Transverse colon (tissue), 4 donors: ENCODE measurements around the gene GPR176.

Source experiments
- POLR2AphosphoS5 ChIP-seq, 3 donors: sonication (generic); formaldehyde crosslinking; IDR thresholded peaks; one replicate each; pipeline ENCODE4 v1.6.1; 2016; ENCODE audit warnings: antibody characterized with exemption in 3 of 3
- TF ChIP-seq, protein P1 (sequence below), 5 experiments: fragments of 200-600 bp in 3 of 5; fragments of 450-650 bp in 2 of 5; sonication (generic) in 3 of 5; IDR thresholded peaks; 1 replicate in 2 of 5; 2 replicates in 3 of 5; pipeline ENCODE4 v1.5.1; 2016 to 2017; ENCODE audit warnings: antibody characterized with exemption in 5 of 5, inconsistent platforms in 3 of 5, mild to moderate bottlenecking in 2 of 5, moderate library complexity in 1 of 5

DNA sequence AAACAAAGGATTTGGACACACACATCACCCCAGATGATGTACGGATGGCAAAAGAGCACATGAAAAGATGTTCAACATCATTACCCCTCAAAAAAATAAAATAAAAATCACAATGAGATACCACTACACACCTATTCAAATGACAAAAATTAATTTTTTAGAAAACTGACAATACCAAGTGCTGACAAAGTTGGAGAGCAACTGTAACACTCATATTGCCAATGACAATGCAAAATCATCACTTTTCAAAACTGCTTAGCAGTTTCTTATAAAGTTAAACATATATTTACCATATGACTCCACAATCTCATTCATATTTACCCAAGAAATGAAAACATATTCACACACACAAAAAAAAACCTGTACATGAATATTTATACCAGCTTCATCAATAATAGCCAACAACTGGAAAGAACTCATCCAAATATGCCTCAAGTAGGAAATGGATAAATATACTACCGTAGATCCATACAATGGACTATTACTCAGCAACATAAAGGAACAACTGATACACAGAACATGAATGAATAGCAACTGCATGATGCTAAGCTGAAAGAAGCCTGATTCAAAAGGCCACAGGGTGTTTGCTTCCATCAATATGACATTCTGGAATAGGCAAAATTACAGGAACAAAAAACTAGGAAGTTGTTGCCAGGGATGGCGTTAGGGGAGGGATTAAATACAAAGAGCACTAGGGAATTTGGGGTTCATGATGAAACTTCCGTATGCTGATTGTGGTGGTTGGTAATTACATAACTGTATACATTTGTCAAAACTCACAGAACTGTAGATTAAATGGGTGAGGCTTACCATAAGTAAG, 138.7 kb downstream of the GPR176 start:
- no peak for TF ChIP-seq POLR2AphosphoS5 (IDR thresholded peaks at IDR 0.05)
- TF ChIP-seq, protein P1, sequence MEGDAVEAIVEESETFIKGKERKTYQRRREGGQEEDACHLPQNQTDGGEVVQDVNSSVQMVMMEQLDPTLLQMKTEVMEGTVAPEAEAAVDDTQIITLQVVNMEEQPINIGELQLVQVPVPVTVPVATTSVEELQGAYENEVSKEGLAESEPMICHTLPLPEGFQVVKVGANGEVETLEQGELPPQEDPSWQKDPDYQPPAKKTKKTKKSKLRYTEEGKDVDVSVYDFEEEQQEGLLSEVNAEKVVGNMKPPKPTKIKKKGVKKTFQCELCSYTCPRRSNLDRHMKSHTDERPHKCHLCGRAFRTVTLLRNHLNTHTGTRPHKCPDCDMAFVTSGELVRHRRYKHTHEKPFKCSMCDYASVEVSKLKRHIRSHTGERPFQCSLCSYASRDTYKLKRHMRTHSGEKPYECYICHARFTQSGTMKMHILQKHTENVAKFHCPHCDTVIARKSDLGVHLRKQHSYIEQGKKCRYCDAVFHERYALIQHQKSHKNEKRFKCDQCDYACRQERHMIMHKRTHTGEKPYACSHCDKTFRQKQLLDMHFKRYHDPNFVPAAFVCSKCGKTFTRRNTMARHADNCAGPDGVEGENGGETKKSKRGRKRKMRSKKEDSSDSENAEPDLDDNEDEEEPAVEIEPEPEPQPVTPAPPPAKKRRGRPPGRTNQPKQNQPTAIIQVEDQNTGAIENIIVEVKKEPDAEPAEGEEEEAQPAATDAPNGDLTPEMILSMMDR (IDR thresholded peaks at IDR 0.05), result no peak
